Mucosa of rectum (tissue), 2 donors: ENCODE measurements around the gene ECE1.

ENCODE experiments used
- H3K27ac ChIP-seq, 2 donors: one replicate each; pipeline ENCODE4 v1.7.0; 2013; ENCODE audit warnings: inconsistent platforms in 2 of 2, low read depth in 2 of 2, low read length in 2 of 2
- H3K27me3 ChIP-seq, 2 donors: one replicate each; pipeline ENCODE4 v1.7.0; 2013; ENCODE audit warnings: low read length in 2 of 2; ENCODE audit not compliant: control insufficient read depth in 2 of 2, insufficient read depth in 2 of 2
- H3K36me3 ChIP-seq, 2 donors: one replicate each; pipeline ENCODE4 v1.7.0; 2013; ENCODE audit warnings: low read length in 2 of 2; ENCODE audit not compliant: control insufficient read depth in 2 of 2, insufficient read depth in 2 of 2
- H3K4me1 ChIP-seq, 2 donors: one replicate each; pipeline ENCODE4 v1.7.0; 2013; ENCODE audit warnings: low read length in 2 of 2, mild to moderate bottlenecking in 1 of 2; ENCODE audit not compliant: control insufficient read depth in 2 of 2, insufficient read depth in 2 of 2
- H3K4me3 ChIP-seq, 2 donors: one replicate each; pipeline ENCODE4 v1.7.0; 2013; ENCODE audit warnings: low read length in 2 of 2
- H3K9ac ChIP-seq, 2 donors: one replicate each; pipeline ENCODE4 v1.7.0; 2013; ENCODE audit warnings: low read length in 2 of 2, low read depth in 1 of 2, mild to moderate bottlenecking in 1 of 2
- H3K9me3 ChIP-seq, 2 donors: one replicate each; pipeline ENCODE4 v1.7.0; 2013; ENCODE audit warnings: low read length in 2 of 2; ENCODE audit not compliant: control insufficient read depth in 2 of 2
- donor health status: healthy.
- donor health status: Normal muscosa, but diverticular disease.

Gene ECE1

DNA sequence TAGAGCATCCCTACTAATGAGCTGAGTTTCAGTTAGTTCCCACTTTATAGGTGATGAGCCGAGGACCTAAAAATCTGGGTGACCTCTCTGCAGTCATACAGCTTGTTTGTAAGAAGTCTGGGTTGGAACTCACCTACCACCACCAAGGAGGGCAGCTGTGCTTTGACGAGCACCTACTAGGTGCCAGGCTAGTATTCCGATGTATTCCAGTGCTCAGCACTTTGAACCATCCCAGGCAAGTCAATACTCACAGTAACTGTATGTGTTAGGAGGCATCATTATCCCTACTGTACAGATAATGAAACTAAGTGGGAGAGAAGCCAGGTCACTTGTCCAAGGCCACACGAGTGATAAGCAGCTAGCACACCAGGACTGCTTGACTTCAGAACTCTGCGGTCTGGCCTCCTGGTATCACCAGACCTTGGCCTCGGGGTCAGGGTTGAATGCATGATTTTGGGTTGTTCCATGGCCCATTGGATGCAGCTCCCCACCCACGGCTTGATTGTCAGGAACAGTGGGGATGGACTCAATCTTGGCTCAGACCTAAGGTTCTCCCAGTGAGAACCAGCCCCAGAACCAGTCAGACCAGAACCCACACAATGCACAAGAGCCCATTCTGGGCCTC is 20.7 kb downstream of the ECE1 start:
- H3K27ac ChIP-seq: no peak overlapping the region
- H3K4me3 ChIP-seq: no peak overlapping the region
- H3K9me3 ChIP-seq: no peaks in the 10 kb centered on the region
- peaks cover 40 to 60% of the 10 kb centered on the region in 2 donors for H3K36me3 ChIP-seq
- H3K9ac ChIP-seq: no peak overlapping the region
- H3K4me1 ChIP-seq: no peaks in the 10 kb centered on the region
- H3K27me3 ChIP-seq: no peaks in the 10 kb centered on the region

DNA sequence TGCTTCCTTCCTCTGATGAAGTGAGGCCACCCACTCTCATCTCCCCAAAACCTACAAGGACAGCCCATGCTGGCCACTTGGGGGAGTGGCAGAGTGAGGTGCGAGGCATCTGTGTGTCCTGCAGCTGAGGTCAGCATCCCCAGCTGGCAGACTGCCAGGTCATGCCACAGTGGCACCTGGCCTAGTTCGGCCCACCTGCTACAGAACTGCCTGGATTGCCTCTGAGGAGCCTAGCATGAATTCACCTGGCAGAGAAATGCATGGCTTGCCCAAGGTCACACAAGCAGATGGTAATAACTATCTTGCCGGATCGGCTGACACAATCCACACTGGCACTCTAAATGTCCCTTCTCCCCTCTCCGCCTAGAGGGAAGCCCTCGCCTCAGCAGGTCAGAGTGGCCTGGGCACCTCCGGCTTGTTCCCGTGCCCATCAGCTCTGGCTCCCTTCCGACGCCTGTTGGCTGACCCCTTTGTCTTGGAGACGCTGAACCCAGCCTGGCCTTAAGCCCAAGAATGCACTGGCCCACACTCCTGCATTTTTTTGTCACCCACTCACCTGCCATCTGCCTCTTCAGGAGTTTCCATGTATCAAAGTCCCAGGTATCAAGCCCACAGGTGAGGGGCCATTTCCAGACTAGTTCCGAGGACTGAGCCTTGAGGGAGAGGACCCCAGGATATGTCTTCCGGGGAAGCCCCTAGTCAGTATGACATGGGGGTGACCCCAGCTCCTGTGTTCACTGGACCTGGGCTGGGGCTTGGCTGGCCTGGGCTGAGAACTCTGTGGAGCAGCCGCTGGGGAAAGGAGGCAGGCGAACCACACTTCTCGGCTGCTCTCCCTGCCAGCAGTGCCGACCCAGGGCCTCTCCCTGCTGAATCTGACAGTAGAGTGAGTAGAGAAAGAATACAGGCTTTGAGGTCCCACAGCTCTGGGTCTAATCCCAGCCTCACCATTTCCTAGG is 21.7 kb downstream of the ECE1 start:
- Histone ChIP-seq H3K27ac (no peak overlapping the region), H3K27me3 (no peaks in the 10 kb centered on the region), H3K4me1 (no peaks in the 10 kb centered on the region), H3K9me3 (no peaks in the 10 kb centered on the region), H3K9ac (no peak overlapping the region), H3K36me3 (peaks cover 36 to 60% of the 10 kb centered on the region in 2 donors), H3K4me3 (no peak overlapping the region)

DNA sequence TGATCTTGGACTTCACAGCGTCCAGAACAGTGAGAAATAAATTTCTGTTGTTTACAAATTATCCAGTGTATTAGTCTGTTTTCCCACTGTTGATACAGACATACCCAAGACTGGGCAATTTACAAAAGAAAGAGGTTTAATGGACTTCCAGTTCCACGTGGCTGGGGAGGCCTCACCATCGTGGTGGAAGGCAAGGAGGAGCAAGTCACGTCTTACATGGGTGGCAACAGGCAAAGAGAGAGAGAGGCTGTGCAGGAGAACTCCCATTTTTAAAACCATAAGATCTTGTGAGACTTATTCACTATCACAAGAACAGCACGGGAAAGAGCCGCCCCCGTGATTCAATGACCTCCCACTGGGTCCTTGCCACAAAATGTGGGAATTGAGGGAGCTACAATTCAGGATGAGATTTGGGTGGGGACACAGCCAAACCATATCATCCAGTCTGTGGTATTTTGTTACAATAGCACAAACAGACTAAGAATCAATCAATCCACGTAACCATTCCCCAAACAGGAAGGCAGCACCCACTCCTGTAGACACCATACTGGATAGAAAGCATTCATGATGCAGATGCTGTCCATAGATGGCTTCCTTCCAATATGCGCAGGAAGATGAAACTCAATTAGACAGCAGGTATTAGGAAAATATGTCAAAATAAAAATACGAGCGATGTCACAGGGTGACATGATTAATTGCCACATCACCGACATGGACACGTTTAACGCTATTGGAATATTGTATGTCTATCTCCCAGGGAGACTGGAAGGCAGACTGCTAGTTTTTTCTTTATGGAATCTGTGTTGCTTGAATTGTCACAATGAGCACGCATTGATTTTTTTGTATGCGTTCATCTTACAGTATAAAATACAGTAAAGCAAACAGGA is 22.8 kb downstream of the ECE1 start:
- Histone ChIP-seq H3K36me3 (peaks cover 36 to 55% of the 10 kb centered on the region in 2 donors), H3K9ac (no peak overlapping the region), H3K4me3 (no peak overlapping the region), H3K27me3 (no peaks in the 10 kb centered on the region), H3K9me3 (no peaks in the 10 kb centered on the region), H3K4me1 (peaks cover 0 to 3% of the 10 kb centered on the region in 2 donors), H3K27ac (no peak overlapping the region)

DNA sequence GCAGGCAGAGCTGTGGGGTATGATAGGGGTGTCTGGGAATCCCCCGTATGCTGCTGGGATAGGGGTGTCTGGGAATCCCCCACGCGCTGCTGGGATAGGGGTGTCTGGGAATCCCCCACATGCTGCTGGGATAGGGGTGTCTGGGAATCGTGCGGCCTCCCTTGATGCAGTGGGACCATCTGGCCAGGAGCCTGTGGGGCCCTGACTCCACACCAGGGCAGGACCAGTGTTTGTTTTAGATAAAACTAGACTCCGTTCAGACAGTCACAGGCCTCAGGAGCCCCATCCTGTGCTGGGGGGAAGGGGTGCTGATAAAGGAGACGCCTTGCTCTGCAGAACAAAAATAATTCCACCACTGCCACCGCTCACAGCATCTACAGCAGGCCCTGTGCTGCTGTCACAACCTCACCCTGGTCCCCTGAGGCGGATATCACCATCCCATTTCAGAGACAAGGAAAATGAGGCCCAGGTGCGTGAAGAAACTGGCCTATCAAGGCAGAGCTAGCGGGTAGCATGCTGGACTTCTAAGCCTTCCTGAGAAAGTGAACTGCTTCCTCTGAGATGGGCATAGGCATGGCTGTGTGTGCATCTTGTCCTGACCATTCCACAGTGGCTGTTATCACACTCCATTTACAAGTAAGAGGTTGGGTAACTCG is 24.0 kb downstream of the ECE1 start:
- H3K9ac ChIP-seq: no peak overlapping the region
- peaks cover 27 to 47% of the 10 kb centered on the region in 2 donors for H3K36me3 ChIP-seq
- no peaks in the 10 kb centered on the region for H3K9me3 ChIP-seq
- H3K27me3 ChIP-seq: no peaks in the 10 kb centered on the region
- H3K27ac ChIP-seq: no peak overlapping the region
- H3K4me3 ChIP-seq: no peak overlapping the region
- H3K4me1 ChIP-seq: peaks cover 3 to 13% of the 10 kb centered on the region in 2 donors

DNA sequence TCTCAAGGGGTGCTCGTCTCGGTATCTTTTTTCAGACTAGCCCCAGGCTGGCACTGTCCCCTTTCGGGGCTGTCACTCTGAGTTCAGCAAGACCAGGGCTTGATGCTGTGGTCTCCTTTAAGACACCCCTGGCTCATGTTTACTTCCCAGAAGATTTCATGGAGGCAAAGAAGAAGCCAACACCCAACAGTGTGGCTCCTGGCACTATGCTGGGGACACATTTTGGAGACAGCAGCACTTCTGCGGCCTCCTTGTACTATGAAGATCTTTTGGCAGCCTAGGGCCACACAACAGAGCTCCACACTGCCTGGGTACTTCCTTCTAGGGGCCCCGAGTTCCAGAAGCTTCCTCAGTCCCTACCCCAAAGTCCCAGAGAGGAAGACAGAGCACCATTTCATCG is 24.6 kb downstream of the ECE1 start:
- peaks cover 21 to 41% of the 10 kb centered on the region in 2 donors for H3K36me3 ChIP-seq
- H3K9me3 ChIP-seq: no peaks in the 10 kb centered on the region
- H3K4me3 ChIP-seq: no peak overlapping the region
- peaks cover 3 to 14% of the 10 kb centered on the region in 2 donors for H3K4me1 ChIP-seq
- H3K27me3 ChIP-seq: no peaks in the 10 kb centered on the region
- H3K27ac ChIP-seq: no peak overlapping the region
- H3K9ac ChIP-seq: no peak overlapping the region

DNA sequence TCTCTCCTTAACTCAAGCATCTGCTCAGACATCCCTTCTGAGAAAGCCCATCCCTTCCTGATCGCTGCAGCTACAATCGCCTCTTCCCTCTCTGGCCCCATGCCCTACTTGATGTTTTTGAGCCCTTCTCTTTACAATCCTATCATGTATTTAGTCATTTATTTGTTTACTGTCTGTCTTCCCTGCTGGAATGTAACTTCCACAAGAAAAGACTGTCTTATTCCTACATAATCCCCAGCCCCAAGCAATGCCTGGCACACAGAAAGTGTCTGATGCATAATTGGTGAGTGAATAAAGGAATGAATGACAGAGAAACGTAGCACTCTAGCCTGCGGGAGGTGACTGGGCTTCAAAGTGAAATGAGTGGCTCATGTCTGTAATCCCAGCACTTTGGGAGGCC is 25.4 kb downstream of the ECE1 start:
- peaks cover 21 to 37% of the 10 kb centered on the region in 2 donors for H3K36me3 ChIP-seq
- no peaks in the 10 kb centered on the region for H3K27me3 ChIP-seq
- no peak overlapping the region for H3K27ac ChIP-seq
- no peak overlapping the region for H3K9ac ChIP-seq
- no peak overlapping the region for H3K4me3 ChIP-seq
- H3K9me3 ChIP-seq: no peaks in the 10 kb centered on the region
- H3K4me1 ChIP-seq: peaks cover 5 to 14% of the 10 kb centered on the region in 2 donors

DNA sequence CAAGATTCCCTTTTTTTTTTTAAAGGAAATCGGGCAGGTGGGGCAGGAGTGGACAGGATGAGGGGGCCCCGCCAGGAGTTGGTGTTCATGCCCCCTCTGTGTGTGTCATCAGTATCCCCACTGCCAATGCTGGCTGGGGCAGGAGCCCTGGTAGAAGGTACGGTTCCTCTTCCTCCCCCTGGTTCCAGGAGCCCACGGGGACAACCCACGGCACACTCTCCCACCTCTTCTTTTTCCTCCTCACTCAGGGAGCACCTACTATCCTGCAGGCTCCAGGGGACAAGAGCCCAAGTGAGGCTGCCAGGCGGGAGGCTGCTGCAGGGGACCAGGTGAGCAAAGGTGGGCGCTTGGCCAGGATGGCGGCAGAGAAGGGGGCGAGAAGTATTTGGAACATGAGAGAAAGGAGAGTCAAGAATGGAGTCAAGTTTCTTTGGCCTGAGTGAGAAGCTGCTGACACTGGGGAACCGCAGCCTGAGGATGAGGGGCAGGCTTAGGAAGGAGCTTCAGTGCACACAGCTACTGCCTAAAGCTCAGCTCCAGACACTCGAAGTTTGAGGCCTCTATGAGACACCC is 26.5 kb downstream of the ECE1 start:
- H3K36me3 ChIP-seq: peaks cover 29% of the 10 kb centered on the region in 2 donors
- no peak overlapping the region for H3K9ac ChIP-seq
- no peak overlapping the region for H3K27ac ChIP-seq
- H3K9me3 ChIP-seq: no peaks in the 10 kb centered on the region
- H3K27me3 ChIP-seq: no peaks in the 10 kb centered on the region
- no peak overlapping the region for H3K4me3 ChIP-seq
- H3K4me1 ChIP-seq: peaks cover 5 to 14% of the 10 kb centered on the region in 2 donors

DNA sequence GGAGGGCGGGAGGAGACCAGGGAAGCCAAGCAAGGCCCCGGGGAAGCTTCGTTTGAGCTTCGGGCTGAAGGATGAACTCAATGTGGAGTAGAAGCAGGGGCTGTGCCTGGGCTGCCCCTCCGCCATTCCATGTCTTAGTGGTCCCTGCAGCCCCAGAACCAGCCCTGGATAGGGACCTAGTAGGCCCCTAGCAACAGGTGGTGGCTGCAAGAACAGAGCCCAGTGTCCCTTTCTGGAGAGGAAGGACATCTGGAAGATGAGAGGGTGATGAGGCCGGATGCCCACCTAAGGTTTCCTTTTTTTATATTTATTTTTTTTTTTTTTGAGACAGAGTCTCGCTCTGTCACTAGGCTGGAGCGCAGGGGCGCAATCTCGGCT is 27.2 kb downstream of the ECE1 start:
- no peak overlapping the region for H3K9ac ChIP-seq
- no peaks in the 10 kb centered on the region for H3K27me3 ChIP-seq
- peaks cover 26 to 28% of the 10 kb centered on the region in 2 donors for H3K36me3 ChIP-seq
- H3K4me3 ChIP-seq: no peak overlapping the region
- H3K27ac ChIP-seq: peak overlapping the region; percentile 74 to 77
- H3K9me3 ChIP-seq: no peaks in the 10 kb centered on the region
- H3K4me1 ChIP-seq: peaks cover 5 to 14% of the 10 kb centered on the region in 2 donors

DNA sequence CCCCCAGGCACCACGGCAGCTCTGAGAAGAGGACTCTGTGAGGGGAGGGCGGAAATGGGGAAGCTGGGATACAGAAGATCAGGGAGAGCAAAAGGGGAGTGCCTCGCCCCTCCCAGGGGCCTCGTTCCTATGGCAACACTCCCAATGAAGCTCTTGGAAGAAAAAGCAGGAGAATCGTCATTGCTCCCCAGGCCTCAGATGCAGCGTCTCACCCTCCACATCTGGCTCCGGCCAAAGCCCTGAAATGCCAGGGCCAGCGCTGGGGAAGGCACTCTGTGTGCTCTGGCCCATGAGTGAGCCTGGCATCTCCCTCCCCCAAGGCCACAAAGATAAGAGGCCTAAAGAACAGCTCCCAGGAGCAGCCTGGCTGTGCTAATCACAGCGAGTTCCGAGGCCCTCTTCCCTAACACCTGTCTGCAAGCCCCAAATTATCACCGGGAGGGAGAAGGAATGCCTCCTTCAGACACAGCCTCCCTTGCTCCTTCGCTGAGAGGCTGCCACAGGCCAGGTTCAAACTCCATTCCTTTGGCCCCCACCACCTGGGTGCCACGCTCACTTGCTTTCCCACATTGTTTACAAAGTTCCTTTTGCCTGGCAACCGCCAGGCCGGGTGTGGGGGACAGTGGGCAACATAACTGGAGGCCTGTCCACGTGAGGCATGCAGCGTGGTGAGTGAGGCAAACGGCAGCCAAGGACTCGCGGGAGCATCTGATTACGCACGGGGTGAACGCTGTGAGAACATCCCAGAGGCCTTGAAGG is 27.8 kb downstream of the ECE1 start:
- Histone ChIP-seq H3K27me3 (no peaks in the 10 kb centered on the region), H3K4me1 (peaks cover 5 to 14% of the 10 kb centered on the region in 2 donors), H3K27ac (peak overlapping the region; percentile 74 to 77), H3K9me3 (no peaks in the 10 kb centered on the region), H3K36me3 (peaks cover 28 to 32% of the 10 kb centered on the region in 2 donors), H3K9ac (peak overlapping the region in 1 of 2 donors; percentile 24), H3K4me3 (no peak overlapping the region)
